B cell (primary cell): ENCODE results near the gene CACNA1A. TPM values are rescaled to one million over a fixed set of nuclear protein-coding genes. Genes with fewer than 3 reads are reported as not detected.
A peak's percentile ranks its signal among the peaks of the same experiment; 100 is the strongest.

Experiments used
- ATAC-seq: fragments of 200-7000 bp; cut with Tn5 transposase; one replicate; pipeline ENCODE4 v1.10.0; 2021; ENCODE audit warnings: low read depth, mild to moderate bottlenecking, moderate number of reproducible peaks, moderate library complexity
- CTCF ChIA-PET: fragments of 350-600 bp; sonication (Branson Sonifier 250); formaldehyde crosslinking; loops from one replicate; lab custom pipeline; 2021; ENCODE audit warnings: antibody characterized with exemption, inconsistent platforms; lab: Charles Lee
- POLR2A ChIA-PET: fragments of 350-600 bp; sonication (Branson Sonifier 250); formaldehyde crosslinking; loops from one replicate; lab custom pipeline; 2021; ENCODE audit warnings: antibody characterized with exemption; lab: Charles Lee
- DNase-seq: peaks from one replicate; pipeline ENCODE4 v3.0.0; 2013
- H2AFZ ChIP-seq: 2 replicates; pipeline ENCODE4 v1.6.1; 2012; ENCODE audit warnings: mild to moderate bottlenecking, low read depth, low read length; ENCODE audit not compliant: insufficient read depth, poor library complexity, severe bottlenecking
- H3K27ac ChIP-seq, 2 donors: 1 replicate in 1 of 2; 2 replicates in 1 of 2; pipeline ENCODE4 v1.5.1; 2012 to 2013; ENCODE audit warnings: low read length in 2 of 2, mild to moderate bottlenecking in 2 of 2, moderate library complexity in 1 of 2
- H3K27me3 ChIP-seq, 4 experiments: fragments of 200-600 bp in 1 of 4; sonication (generic) in 1 of 4; replicated peaks in 1 of 4; 1 replicate in 2 of 4; 2 replicates in 2 of 4; pipeline versions ENCODE4 v1.6.1 to v1.7.0; 2013 to 2016; ENCODE audit warnings: low read length in 3 of 4, mild to moderate bottlenecking in 2 of 4, mixed read lengths in 1 of 4, moderate library complexity in 1 of 4; ENCODE audit not compliant: insufficient read depth in 4 of 4, control insufficient read depth in 3 of 4; ENCODE audit errors: control extremely low read depth in 1 of 4
- H3K36me3 ChIP-seq, 2 experiments: replicated peaks in 1 of 2; 1 replicate in 1 of 2; 2 replicates in 1 of 2; pipeline versions ENCODE4 v1.6.1 to v1.7.1; 2013; ENCODE audit warnings: low read length in 1 of 2; ENCODE audit not compliant: insufficient read depth in 2 of 2, control insufficient read depth in 1 of 2; ENCODE audit errors: control extremely low read depth in 1 of 2, extremely low read depth in 1 of 2
- H3K4me1 ChIP-seq, 2 donors: fragments of 200-600 bp in 1 of 2; sonication (generic) in 1 of 2; 1 replicate in 1 of 2; 2 replicates in 1 of 2; pipeline versions ENCODE4 v1.5.1 to v1.6.1; 2013 to 2017; ENCODE audit warnings: low read length in 2 of 2; ENCODE audit not compliant: control insufficient read depth in 2 of 2, insufficient read depth in 2 of 2
- H3K4me2 ChIP-seq: replicated peaks from 2 replicates; pipeline ENCODE3; 2012; ENCODE audit warnings: mild to moderate bottlenecking, low read depth, low read length; ENCODE audit not compliant: poor library complexity, severe bottlenecking
- H3K4me3 ChIP-seq, 5 experiments: fragments of 200-600 bp in 1 of 5; sonication (generic) in 1 of 5; 1 replicate in 3 of 5; 2 replicates in 2 of 5; pipeline versions ENCODE4 v1.5.1 to v1.7.0; 2011 to 2016; ENCODE audit warnings: low read length in 4 of 5, mild to moderate bottlenecking in 4 of 5, low read depth in 2 of 5, control low read depth in 1 of 5, moderate library complexity in 1 of 5; ENCODE audit not compliant: insufficient read depth in 1 of 5; ENCODE audit errors: control extremely low read depth in 1 of 5, extremely low read depth in 1 of 5
- H3K79me2 ChIP-seq: fragments of 200-600 bp; sonication (generic); one replicate; pipeline ENCODE4 v1.6.0; 2016; ENCODE audit warnings: low read length; ENCODE audit not compliant: control insufficient read depth, insufficient read depth
- H3K9ac ChIP-seq: fragments of 200-600 bp; sonication (generic); 2 replicates; pipeline ENCODE4 v1.6.1; 2017; ENCODE audit warnings: mild to moderate bottlenecking, low read length, moderate library complexity
- H3K9me3 ChIP-seq, 3 donors: one replicate each; pipeline versions ENCODE4 v1.6.1 to v1.7.1; 2013; ENCODE audit warnings: low read length in 2 of 3; ENCODE audit not compliant: control insufficient read depth in 2 of 3, insufficient read depth in 1 of 3; ENCODE audit errors: control extremely low read depth in 1 of 3
- H4K20me1 ChIP-seq: 2 replicates; pipeline ENCODE4 v1.6.0; 2012; ENCODE audit warnings: mild to moderate bottlenecking, low read length; ENCODE audit not compliant: insufficient read depth, control insufficient read depth, poor library complexity, severe bottlenecking
- H3K27ac Mint-ChIP-seq: one replicate; pipeline ENCODE4 v1.8.0; 2021; ENCODE audit warnings: mixed read lengths
- H3K27me3 Mint-ChIP-seq: one replicate; pipeline ENCODE4 v1.8.0; 2021; ENCODE audit warnings: mixed read lengths
- H3K4me1 Mint-ChIP-seq: one replicate; pipeline ENCODE4 v1.8.0; 2021; ENCODE audit warnings: mixed read lengths
- H3K4me3 Mint-ChIP-seq: one replicate; pipeline ENCODE4 v1.8.0; 2021; ENCODE audit warnings: mixed read lengths
- H3K9me3 Mint-ChIP-seq: one replicate; pipeline ENCODE4 v1.8.0; 2022; ENCODE audit warnings: mixed read lengths; ENCODE audit not compliant: insufficient read depth
- EZH2 ChIP-seq: IDR thresholded peaks from 2 replicates; pipeline ENCODE4 v1.6.1; 2012; ENCODE audit warnings: borderline replicate concordance, low read depth, mild to moderate bottlenecking, moderate library complexity, low read length; ENCODE audit not compliant: insufficient read depth, poor library complexity, severe bottlenecking
- WGBS: methylation state at CpG from one replicate; pipeline ENCODE4 v1.1.5; 2013; ENCODE audit warnings: missing lambda C conversion rate; ENCODE audit not compliant: insufficient coverage; 5-methylcytosine and 5-hydroxymethylcytosine counted together
- intact Hi-C: fragments of 100-400 bp; cut with micrococcal nuclease; formaldehyde crosslinking; loops from one replicate; pipeline ENCODE4 v1.10.0; 2022
- polyA plus RNA-seq: library from polyadenylated mRNA; depleted of rRNA; stranded (reverse); fragments of >200 nt; gene quantifications from 2 replicates; pipeline ENCODE4 v1.2.3, GENCODE V29; 2012
- total RNA-seq, 2 donors: library from RNA; stranded (reverse); fragments of 120-200 nt in 1 of 2; gene quantifications; 1 replicate in 1 of 2; 2 replicates in 1 of 2; pipeline versions ENCODE4 v1.2.3 to v1.2.4, GENCODE V29; 2013 to 2022
- TF ChIP-seq, protein P1 (sequence below): fragments of 200-600 bp; IDR thresholded peaks from one replicate; pipeline ENCODE4 v1.8.0; 2022; ENCODE audit warnings: antibody characterized with exemption, mild to moderate bottlenecking

Gene CACNA1A
- total and polyA plus RNA-seq, 2 donors (not counting 1 experiment from before 2014, with no cell fraction given) = 1.2 to 1.3 TPM

DNA sequence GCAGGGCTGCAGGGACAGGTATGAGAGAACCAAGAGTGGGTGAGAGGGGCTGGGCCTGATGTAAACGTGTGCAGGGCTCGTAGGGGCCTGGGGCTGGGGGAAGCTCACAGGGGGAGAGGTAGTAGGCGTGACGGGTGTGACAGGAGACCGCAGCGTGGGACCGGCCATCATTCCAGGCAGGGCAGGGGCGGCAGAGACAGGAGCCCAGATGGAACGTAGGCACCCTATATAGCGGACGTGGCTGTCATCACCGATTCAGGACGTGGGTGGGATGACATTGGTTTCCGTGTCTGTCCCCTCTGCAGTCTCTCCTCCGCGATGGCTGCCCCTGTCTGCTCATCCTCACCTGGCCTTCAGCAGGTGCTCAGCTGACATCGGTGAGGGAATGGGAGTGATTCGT lies 307.6 kb downstream of the CACNA1A start:
- no peaks in the 10 kb centered on the region for H3K9me3 Mint-ChIP-seq
- CTCF ChIA-PET = interaction anchor here (1.0 to 1.4 kb wide), 3 partner anchors 34 to 221 kb away, joined by 3 to 4 read pairs (median 4); no protein-coding TSS in a partner anchor
- intact Hi-C loops = loop anchor here (10.0 kb wide), 1 partner anchor 224 kb away; no protein-coding TSS in a partner anchor
- Histone ChIP-seq H3K4me3 (no peak overlapping the region), H3K4me2 (no peak overlapping the region), H3K9me3 (peaks cover 0 to 1% (median 0%) of the 10 kb centered on the region in 3 donors), H3K9ac (no peak overlapping the region), H3K27ac (no peak overlapping the region), H4K20me1 (no peaks in the 10 kb centered on the region), H2AFZ (no peak overlapping the region), H3K4me1 (peaks cover 20 to 25% of the 10 kb centered on the region in 2 donors), H3K36me3 (no peaks in the 10 kb centered on the region), H3K79me2 (no peaks in the 10 kb centered on the region), H3K27me3 (no peaks in the 10 kb centered on the region)
- POLR2A ChIA-PET = no interaction called here
- TF ChIP-seq, protein P1, sequence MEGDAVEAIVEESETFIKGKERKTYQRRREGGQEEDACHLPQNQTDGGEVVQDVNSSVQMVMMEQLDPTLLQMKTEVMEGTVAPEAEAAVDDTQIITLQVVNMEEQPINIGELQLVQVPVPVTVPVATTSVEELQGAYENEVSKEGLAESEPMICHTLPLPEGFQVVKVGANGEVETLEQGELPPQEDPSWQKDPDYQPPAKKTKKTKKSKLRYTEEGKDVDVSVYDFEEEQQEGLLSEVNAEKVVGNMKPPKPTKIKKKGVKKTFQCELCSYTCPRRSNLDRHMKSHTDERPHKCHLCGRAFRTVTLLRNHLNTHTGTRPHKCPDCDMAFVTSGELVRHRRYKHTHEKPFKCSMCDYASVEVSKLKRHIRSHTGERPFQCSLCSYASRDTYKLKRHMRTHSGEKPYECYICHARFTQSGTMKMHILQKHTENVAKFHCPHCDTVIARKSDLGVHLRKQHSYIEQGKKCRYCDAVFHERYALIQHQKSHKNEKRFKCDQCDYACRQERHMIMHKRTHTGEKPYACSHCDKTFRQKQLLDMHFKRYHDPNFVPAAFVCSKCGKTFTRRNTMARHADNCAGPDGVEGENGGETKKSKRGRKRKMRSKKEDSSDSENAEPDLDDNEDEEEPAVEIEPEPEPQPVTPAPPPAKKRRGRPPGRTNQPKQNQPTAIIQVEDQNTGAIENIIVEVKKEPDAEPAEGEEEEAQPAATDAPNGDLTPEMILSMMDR = no peak
- TF ChIP-seq EZH2 = no peak
- no peak overlapping the region for H3K27ac Mint-ChIP-seq
- ATAC-seq (no peak), DNase-seq (no peak)
- H3K4me1 Mint-ChIP-seq = peaks cover 16% of the 10 kb centered on the region
- WGBS = 95% methylated on average over 18 of the region's 18 CpGs
- no peaks in the 10 kb centered on the region for H3K27me3 Mint-ChIP-seq
- no peak overlapping the region for H3K4me3 Mint-ChIP-seq

DNA sequence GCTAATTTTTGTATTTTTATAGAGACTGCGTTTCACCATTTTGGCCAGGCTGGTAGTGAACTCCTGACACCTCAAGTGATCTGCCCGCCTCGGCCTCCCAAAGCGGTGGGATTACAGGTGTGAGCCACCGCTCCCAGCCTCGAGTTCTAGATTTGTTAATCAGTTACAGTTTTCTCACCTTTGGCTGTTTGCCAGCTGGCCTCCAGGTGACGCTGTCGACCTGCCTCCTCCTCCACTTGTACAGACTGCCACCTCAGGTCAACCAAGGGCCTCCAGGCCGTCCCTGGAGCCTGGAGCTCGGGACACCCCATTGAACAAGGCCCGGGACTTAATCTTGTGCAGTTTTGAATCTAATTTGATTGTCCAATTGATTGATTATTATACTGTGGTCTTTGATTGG lies 310.6 kb downstream of the CACNA1A start:
- H3K27ac Mint-ChIP-seq = peak overlapping the region; percentile 67
- H3K79me2 ChIP-seq = no peaks in the 10 kb centered on the region
- intact Hi-C loops = loop anchor here (1.0 to 10.0 kb wide), 4 partner anchors 39 to 221 kb away; partner anchors contain the start of genes IER2 and STX10
- H3K4me3 ChIP-seq = no peak overlapping the region
- H4K20me1 ChIP-seq = no peaks in the 10 kb centered on the region
- peak; percentile 67 for ATAC-seq
- no peak overlapping the region for H3K9ac ChIP-seq
- ChIA-PET POLR2A (interaction anchor here (0.5 to 4.0 kb wide), 11 partner anchors 26 to 216 kb away, joined by 3 to 50 read pairs (median 4); partner anchors contain the start of genes IER2 and STX10), CTCF (interaction anchor here (0.8 to 8.1 kb wide), 40 partner anchors 9 to 394 kb away, joined by 3 to 154 read pairs (median 9); partner anchors contain the start of genes IER2, NACC1 and STX10)
- peak overlapping the region; percentile 8 for H3K4me2 ChIP-seq
- peak overlapping the region; percentile 35 for H2AFZ ChIP-seq
- no peaks in the 10 kb centered on the region for H3K27me3 Mint-ChIP-seq
- 77% methylated on average over 8 of the region's 11 CpGs for WGBS
- no peaks in the 10 kb centered on the region for H3K9me3 Mint-ChIP-seq
- no peak overlapping the region for H3K4me3 Mint-ChIP-seq
- peaks cover 26 to 35% of the 10 kb centered on the region in 2 donors for H3K4me1 ChIP-seq
- DNase-seq = peak; percentile 77
- TF ChIP-seq, protein P1 = peak; percentile 82
- TF ChIP-seq EZH2 = no peak
- H3K4me1 Mint-ChIP-seq = peaks cover 21% of the 10 kb centered on the region
- H3K9me3 ChIP-seq = peaks cover 0 to 5% (median 0%) of the 10 kb centered on the region in 3 donors
- H3K27me3 ChIP-seq = no peaks in the 10 kb centered on the region
- no peaks in the 10 kb centered on the region for H3K36me3 ChIP-seq
- no peak overlapping the region for H3K27ac ChIP-seq
